Measurements from ENCODE around the gene POLE2. TPM values are rescaled to one million over a fixed set of nuclear protein-coding genes. Genes with fewer than 3 reads are reported as not detected.
A peak's percentile ranks its signal among the peaks of the same experiment; 100 is the strongest.

POLE2 gene
- total and polyA plus RNA-seq, 2 of the 4 experiments (the other 2 are of a cell fraction) = 12.2 to 12.3 TPM

DNA sequence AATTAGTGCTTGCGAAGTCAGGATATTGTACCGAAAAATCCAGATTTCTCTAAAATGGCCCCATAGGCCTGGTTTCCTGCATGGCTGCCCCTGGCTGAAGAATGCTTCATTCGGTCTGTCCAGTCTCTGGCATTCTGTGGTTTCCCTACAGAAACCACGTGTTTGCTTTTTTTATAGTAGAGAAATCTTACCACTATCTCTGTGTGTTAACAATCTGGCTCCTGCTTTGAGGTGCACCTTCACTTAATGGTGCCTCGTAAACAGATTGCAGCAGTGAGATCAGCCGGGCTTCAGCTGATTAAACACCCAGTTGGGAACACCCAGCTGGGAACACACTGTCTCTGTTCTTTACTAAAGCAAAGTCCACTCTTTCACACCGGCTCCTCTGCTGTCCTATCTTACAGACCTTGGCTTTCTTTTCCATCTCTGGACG is 46.3 kb downstream of the POLE2 start:
- in situ Hi-C loops (cut with MboI; ENCODE audit: low sequenced_read_pairs) (no loop called here), dilution Hi-C loops (cut with HindIII; ENCODE audit: low sequenced_read_pairs, unreplicated experiment) (no loop called here), intact Hi-C loops (cut with micrococcal nuclease) (no loop called here)
- Histone ChIP-seq H3K9me1 (ENCODE audit: insufficient read depth, low read length) (peaks cover 7% of the 10 kb centered on the region), H4K20me1 (ENCODE audit: insufficient read depth, low read length) (peaks cover 17% of the 10 kb centered on the region), H4K8ac (ENCODE audit: low read depth in 2 of 2, low read length in 2 of 2) (no peak overlapping the region), H3K27me3 (ENCODE audit: control insufficient read depth, insufficient read depth, low read length) (no peaks in the 10 kb centered on the region), H3K4ac (ENCODE audit: low read depth, low read length) (no peak overlapping the region), H3K14ac (replicated peaks; ENCODE audit: low read depth, low read length) (no peak overlapping the region), H3K4me1 (ENCODE audit: control insufficient read depth, insufficient read depth, low read length) (peaks cover 2% of the 10 kb centered on the region; the same call in 1 of the 2 replicates), H3K9ac (ENCODE audit: low read depth, low read length) (no peak overlapping the region), H3K79me1 (ENCODE audit: low read depth in 1 of 2, low read length in 2 of 2) (peaks cover 39 to 59% of the 10 kb centered on the region in 2 experiments), H2AK9ac (replicated peaks; ENCODE audit: low read depth, low read length, poor library complexity) (no peak overlapping the region), H3K18ac (ENCODE audit: low read depth, low read length) (no peak overlapping the region), H2AFZ (replicated peaks; ENCODE audit: low read length, poor library complexity) (no peak overlapping the region), H3K23ac (ENCODE audit: low read depth, low read length) (no peak overlapping the region), H2BK15ac (ENCODE audit: low read depth, low read length) (no peak overlapping the region), H4K91ac (ENCODE audit: insufficient read depth, low read depth, low read length) (no peak overlapping the region), H2AK5ac (ENCODE audit: low read depth, low read length) (no peak overlapping the region), H3K4me2 (ENCODE audit: low read depth, low read length) (no peak overlapping the region; the same call in 1 of the 2 replicates), H3K4me3 (ENCODE audit: insufficient read depth, low read depth, low read length) (no peak overlapping the region), H3K56ac (ENCODE audit: extremely low read depth, insufficient read depth, low read length) (no peak overlapping the region), H3K27ac (ENCODE audit: insufficient read depth, low read length) (no peak overlapping the region), H3K9me3 (ENCODE audit: control insufficient read depth, insufficient read depth, low read length) (no peaks in the 10 kb centered on the region), H4K5ac (ENCODE audit: low read depth, low read length) (no peak overlapping the region), H3K36me3 (ENCODE audit: control insufficient read depth, insufficient read depth, low read length) (peaks cover 11% of the 10 kb centered on the region), H2BK120ac (ENCODE audit: low read depth, low read length) (no peak overlapping the region), H2BK5ac (ENCODE audit: low read depth, low read length, poor library complexity, severe bottlenecking) (no peak overlapping the region), H2BK20ac (ENCODE audit: low read depth, low read length) (no peak overlapping the region)
- ChIA-PET POLR2A (ENCODE audit: unreplicated experiment) (no interaction called here), CTCF (interaction anchor here (0.6 kb wide), 1 partner anchor 13 kb away, joined by 5 read pairs; no protein-coding TSS in a partner anchor)
- TF ChIP-seq FOS (IDR thresholded peaks at IDR 0.05; ENCODE audit: low read depth, low read length) (no peak), MXI1 (IDR thresholded peaks at IDR 0.05; ENCODE audit: borderline replicate concordance, low read depth, low read length) (no peak), MAZ (IDR thresholded peaks at IDR 0.05; ENCODE audit: borderline replicate concordance, low read depth, low read length) (no peak), CHD1 (IDR thresholded peaks at IDR 0.05; ENCODE audit: low read depth, low read length) (no peak), CEBPB (IDR thresholded peaks at IDR 0.05; ENCODE audit: low read depth, low read length) (no peak), RAD21 (IDR thresholded peaks at IDR 0.05; ENCODE audit: low read length) (no peak), BHLHE40 (IDR thresholded peaks at IDR 0.05; ENCODE audit: low read depth, low read length) (no peak), RCOR1 (IDR thresholded peaks at IDR 0.05; ENCODE audit: insufficient replicate concordance, low read length) (no peak), POLR2A (IDR thresholded peaks at IDR 0.05; ENCODE audit: low read depth, low read length) (no peak), RFX5 (IDR thresholded peaks at IDR 0.05; ENCODE audit: low read depth, low read length) (no peak), NFE2L2 (IDR thresholded peaks at IDR 0.05; ENCODE audit: low read depth, low read length) (no peak), MAFK (IDR thresholded peaks at IDR 0.05; ENCODE audit: low read depth, low read length) (no peak), SMC3 (IDR thresholded peaks at IDR 0.05; ENCODE audit: low read depth, low read length) (no peak)
- TF ChIP-seq, protein P1, sequence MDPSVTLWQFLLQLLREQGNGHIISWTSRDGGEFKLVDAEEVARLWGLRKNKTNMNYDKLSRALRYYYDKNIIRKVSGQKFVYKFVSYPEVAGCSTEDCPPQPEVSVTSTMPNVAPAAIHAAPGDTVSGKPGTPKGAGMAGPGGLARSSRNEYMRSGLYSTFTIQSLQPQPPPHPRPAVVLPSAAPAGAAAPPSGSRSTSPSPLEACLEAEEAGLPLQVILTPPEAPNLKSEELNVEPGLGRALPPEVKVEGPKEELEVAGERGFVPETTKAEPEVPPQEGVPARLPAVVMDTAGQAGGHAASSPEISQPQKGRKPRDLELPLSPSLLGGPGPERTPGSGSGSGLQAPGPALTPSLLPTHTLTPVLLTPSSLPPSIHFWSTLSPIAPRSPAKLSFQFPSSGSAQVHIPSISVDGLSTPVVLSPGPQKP (IDR thresholded peaks at IDR 0.05; ENCODE audit: borderline replicate concordance, low read depth, low read length) = no peak
- TF ChIP-seq, protein P2, sequence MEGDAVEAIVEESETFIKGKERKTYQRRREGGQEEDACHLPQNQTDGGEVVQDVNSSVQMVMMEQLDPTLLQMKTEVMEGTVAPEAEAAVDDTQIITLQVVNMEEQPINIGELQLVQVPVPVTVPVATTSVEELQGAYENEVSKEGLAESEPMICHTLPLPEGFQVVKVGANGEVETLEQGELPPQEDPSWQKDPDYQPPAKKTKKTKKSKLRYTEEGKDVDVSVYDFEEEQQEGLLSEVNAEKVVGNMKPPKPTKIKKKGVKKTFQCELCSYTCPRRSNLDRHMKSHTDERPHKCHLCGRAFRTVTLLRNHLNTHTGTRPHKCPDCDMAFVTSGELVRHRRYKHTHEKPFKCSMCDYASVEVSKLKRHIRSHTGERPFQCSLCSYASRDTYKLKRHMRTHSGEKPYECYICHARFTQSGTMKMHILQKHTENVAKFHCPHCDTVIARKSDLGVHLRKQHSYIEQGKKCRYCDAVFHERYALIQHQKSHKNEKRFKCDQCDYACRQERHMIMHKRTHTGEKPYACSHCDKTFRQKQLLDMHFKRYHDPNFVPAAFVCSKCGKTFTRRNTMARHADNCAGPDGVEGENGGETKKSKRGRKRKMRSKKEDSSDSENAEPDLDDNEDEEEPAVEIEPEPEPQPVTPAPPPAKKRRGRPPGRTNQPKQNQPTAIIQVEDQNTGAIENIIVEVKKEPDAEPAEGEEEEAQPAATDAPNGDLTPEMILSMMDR (conservative IDR thresholded peaks at IDR 0.05; ENCODE audit: low read depth, low read length) = no peak
- TF ChIP-seq, protein P3, sequence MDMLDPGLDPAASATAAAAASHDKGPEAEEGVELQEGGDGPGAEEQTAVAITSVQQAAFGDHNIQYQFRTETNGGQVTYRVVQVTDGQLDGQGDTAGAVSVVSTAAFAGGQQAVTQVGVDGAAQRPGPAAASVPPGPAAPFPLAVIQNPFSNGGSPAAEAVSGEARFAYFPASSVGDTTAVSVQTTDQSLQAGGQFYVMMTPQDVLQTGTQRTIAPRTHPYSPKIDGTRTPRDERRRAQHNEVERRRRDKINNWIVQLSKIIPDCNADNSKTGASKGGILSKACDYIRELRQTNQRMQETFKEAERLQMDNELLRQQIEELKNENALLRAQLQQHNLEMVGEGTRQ (IDR thresholded peaks at IDR 0.05; ENCODE audit: low read depth, low read length) = no peak
- ATAC-seq (ENCODE audit: low read depth) = peak; percentile 82
- peak; percentile 48 for DNase-seq
- WGBS, 2 experiments (ENCODE audit: extremely low coverage in 2 of 2, insufficient read length in 1 of 2) = 80% methylated on average over 4 of the region's 8 CpGs; no CpG with 5 or more reads in 1 of the 2 experiments
- no TSS peak for BruUV-seq (replicated peaks)

Data from IMR-90 (cell line).